ENCODE results near the gene ATE1.
"Not testable (repeated sequence)": the region's sequence is repeated elsewhere in the genome, so short reads cannot be mapped to it uniquely, and the experiment has no call there.

ATE1 gene

DNA sequence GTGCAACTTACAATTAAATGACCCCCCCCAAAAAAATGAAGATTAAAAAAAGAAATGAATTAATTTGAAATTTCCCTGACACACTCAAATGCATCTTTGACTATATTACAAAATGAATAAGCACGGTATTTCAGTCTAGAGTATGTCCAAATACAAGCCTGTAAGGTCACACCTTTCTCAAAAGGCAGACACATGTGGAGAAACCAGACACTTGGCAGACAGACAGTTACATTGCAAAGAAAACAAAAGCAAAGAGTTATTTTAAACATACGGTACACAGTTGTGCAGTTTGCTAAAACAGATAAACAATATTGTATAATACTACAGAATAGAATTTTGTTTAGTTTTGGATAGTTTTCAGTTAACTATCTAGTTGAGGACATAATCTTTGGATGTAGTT lies 153.0 kb downstream of the ATE1 start:
- FAIRE-seq: no peak

DNA sequence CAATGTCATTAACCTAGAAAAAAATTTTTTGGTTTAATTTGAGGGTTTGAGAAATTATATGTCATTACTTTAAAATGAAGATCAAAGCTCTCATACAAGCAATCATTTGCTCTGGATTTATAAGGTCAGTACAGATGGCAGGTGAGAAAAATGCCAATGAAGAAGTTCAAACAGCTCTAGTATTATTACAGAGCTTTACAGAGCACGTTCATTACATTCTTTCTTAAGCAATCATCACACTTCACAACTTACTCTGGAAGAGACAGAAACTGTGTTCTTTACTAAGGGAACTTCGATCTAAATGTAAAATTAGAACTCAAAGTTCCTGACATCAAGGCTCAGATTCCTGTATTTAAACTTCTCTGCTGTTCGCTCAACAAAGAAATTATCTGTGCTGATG lies 153.4 kb downstream of the ATE1 start:
- FAIRE-seq: no peak

DNA sequence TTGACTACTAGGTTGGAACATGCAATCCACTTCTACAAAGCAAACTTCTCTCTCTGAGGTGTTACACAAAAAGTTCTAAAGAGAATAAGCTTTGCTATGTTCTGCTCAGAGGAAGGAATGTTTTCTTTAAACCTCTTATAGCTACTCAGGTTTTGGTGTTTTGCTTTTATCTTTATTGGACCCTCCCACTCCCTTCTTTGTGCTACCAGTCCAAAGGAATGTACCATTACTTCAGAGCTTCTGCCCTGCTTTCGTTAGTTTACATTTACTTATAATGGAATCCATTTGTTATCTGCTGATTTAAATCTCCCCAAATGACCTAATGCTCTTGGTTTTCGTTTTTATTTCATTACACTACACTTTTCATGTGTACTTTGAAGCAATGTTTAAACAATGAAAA lies 154.9 kb downstream of the ATE1 start:
- FAIRE-seq: no peak

DNA sequence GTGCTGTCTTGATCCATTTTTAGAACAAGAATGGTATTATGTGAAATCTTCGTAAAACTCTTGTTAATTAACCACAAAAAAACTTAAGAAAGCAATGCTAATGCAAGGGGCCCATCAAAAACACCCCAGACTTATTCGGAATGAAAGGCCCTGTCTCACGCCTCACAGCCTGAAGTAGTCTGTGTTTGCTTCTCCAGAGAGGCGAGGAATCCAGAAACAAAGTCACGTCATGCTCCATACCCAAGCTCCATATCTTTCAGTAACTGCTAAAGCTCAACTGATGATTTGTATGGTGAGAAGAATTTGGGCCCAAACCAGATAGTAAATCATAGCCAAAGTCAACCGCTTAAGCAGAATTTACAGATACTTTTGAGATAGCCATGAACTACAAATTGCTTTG lies 155.4 kb downstream of the ATE1 start:
- FAIRE-seq: no peak

DNA sequence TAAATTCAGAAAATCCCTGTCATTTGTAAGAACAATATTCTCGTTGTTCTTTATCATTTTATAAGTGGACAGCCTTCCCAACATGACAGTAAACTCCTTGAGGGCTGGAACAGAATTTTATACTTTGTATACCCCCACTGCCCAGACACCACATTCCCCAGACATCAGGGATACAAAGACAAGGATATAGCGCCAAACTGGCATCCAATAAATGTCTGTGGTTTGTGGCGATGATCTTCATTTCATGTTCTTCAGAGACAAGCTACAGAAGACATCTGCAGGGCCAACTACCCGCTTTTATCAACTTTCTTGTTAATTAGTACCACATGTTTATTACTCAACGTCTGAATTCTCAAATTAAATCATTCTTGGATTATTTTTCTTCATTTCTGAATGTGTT lies 155.9 kb downstream of the ATE1 start:
- no peak for FAIRE-seq

DNA sequence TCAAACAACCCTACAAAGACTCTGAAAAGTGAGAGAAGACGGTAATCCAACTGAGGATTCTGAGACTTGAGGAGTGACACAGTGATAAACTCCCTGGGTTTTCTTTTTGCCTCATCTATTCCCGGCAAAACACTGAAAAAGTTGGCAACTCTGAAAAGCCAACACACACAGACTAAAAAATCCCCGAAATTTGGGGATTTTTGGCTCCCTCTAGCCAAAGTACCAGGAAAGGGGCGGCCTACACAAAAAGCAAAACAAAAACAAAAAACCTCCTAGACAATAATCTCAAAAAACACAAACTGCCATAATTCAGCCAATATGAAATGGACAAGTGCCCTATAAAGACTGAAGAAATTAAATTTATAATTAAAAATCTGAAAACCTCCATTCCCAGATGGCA lies 161.4 kb downstream of the ATE1 start:
- no peak for FAIRE-seq

DNA sequence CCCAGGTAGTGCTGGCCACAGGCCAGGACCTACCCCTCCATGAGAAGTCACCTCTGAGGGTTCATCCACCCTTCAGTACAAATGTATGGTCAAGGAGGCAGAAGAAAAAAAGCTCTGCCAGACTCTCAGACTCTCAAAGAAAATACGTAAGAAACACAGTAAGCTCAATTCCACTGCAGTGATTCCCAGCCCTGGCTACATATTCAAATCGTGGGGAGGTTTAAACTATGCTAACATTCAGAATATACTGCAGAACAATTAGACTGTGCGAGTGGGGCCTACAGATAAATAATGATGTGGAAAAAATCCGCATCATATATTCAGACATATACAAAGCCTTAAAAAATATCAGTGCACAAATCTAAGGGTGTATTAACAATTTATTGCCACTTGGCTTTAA lies 162.6 kb downstream of the ATE1 start:
- no peak for FAIRE-seq

DNA sequence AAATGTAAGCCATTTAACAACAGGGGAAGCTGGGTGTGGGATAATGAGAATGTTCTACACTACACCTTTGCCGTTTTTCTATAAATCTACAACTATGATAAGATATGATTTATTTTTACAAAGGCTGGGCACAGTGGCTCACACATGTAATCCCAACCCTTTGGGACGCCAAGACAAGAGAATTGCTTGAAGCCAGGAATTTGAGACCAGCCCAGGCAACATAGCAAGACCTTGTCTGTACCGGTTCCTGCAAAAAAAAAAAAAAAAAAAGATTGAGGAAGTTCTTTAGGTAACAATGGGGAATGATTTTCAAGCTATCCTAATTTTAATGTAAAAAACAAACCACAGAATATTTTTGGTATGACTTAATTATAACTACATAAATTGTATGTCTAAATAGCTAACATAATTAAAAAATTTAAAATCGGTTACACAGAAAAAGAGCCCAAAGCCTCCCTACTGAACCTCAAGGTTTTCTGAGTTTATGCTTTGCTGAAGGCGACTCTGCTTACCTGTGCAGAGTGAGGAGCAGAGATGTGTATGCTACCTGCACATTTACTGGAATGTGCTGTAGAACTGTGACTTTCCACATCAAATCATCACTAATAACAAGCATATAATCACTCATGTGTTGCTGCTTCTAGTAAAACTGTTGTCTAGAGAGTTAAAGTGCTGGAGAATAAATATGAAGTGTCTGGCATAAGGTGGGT lies 163.4 kb downstream of the ATE1 start:
- no peak for FAIRE-seq

DNA sequence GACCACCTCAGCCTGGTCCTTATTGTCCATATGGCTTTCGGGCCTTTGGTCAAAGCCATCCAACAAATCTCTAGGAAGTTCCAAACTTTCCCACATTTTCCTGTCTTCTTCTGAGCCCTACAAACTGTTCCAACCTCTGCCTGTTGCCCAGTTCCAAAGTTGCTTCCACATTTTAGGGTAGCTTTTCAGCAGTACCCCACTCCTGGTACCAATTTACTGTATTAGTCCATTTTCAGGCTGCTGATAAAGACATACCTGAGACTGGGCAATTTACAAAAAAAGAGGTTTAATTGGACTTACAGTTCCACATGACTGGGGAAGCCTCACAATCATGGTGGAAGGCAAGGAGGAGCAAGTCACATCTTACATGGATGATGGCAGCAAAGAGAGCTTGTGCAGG lies 170.6 kb downstream of the ATE1 start:
- FAIRE-seq: not testable (repeated sequence)

DNA sequence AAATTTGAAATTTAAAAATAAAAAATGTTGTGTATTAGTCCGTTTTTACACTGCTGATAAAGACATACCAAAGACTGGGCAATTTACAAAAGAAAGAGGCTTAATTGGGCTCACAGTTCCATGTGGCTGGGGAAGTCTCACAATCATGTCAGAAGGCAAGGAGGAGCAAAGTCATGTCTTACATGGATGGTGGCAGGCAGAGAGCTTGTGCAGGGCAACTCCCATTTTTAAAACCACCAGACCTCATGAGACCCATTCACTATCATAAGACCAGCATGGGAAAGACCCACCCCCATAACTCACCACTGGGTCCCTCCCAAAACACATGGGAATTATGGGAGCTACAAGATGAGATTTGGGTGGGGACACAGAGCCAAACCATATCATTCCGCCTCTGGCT lies 172.3 kb downstream of the ATE1 start:
- FAIRE-seq: not testable (repeated sequence)

DNA sequence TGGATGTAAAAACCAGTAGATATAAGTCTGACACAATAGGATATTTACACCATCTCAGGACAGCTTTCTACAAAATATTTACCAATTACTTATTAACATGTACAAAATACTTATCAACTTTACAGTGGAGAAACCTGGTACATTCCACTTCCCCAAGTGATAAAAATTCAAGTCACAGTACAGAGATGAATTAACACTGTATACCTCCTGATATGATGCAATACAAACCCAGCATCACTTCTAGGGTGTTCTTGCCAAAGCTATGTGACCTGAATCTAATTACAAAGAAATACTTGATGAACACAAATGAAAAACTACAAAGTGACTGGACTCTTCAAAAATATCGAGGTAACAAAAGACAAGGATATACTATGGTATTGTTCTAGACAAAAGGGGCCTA lies 173.2 kb downstream of the ATE1 start:
- FAIRE-seq: no peak

DNA sequence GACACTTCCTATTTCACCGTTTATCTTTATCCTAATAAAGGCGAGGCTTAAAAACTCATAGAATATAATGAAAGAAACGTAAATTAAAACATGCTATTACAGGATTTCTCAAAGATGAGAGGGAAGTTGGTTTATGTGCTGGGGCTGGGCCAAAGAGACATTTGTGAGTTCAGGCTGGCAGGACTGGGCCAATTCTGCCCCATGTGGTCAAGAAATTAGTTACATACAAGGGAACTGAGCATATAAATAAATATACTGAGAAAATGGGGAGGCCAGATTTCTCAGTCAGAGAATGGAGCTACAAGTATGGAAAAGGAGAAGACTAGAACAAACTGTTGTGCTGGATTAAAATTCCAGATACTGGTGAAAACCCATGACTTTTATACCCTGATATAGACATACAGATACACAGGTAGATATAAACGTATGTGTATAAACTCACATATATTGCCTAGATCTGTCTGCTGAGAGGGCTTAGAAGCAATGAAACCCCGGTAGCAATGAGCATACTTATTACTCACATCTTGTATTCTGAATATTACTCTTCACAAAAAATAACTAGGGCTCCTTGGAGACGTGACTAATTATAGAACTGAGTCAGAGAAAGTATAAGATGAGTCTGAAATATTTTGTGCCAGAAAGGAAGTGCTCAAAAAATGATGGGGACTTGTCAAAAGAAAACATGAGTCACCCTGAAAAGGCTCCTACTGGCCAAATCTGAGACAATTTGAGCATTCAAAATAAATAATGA lies 173.9 kb downstream of the ATE1 start:
- no peak for FAIRE-seq

DNA sequence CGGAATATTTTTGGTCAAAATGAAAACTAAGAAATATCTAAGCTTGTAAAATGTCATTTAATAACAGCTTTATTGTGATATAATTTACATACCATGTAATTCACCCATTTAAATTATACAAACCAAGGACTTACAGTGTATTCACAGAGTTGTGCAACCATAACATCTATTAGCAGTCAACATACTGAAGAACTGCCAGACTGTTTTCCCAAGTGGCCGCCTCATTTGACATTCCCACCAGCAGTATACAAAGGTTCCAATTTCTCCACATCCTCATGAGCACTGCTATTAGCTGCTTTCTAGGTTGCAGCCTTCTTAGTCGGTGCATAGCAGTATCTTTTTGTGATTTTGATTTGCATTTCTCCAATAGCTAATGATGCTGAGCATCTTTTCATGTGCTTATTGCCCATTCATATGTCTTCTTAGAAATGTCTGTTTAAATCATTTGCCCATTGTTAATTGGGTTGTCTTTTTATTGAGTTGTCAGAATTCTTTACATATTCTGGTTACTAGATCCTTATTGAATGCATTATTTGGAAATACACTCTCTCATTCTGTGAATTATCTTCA lies 176.6 kb downstream of the ATE1 start:
- no peak for FAIRE-seq

DNA sequence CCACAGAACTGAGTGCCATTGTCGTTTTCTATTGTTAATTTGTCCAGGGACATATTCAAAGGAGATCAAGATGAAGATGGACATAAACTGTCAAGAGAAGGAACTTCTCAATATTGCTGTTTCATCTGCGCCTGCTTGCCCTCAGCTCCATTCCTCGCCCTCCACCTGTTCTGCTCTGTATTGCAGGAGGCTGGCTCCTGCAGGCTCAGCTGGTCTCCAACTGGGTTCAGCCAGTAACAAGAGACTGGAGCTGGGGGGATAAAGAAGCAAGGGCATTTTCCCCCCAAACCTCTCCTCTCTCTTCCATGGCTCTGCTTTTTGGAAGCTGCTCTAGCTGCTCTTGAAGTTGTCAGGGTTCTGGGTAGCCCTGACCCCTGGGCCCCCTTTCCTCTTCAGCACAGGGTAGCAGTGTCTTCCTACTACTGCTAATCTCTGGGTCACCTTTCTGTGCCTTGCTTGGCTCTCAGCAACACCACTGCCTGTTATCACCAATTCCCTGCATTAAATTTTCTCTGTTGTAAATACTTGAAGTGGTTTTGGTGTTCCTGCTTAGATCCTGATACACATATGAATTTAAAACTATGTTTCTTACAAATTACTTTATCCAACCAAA lies 180.6 kb downstream of the ATE1 start:
- FAIRE-seq: no peak

DNA sequence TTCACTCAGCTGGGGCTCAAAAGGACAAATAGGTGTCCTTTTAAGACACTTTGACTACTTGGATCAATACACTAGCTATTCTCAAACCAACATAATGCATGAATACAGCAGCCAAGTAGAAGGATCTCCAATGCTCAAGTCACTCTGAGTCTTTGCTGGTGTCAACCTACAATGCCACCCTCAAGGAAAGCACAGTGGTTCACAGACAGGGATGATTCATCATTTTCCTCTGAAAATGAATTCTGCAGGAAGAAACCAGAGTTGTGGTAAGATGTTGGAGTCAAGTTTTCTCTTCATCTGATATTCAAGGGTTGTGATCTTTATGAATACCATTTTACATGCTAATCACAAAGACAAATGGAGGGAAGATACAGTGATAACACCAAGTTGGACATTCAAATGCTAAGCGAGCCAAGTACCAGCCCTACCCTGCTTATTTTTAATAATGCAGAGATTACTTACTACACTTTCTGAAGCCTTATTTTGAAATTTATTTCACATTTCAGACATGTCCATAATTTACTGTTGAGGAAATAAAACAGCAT lies 186.5 kb downstream of the ATE1 start:
- FAIRE-seq: no peak

DNA sequence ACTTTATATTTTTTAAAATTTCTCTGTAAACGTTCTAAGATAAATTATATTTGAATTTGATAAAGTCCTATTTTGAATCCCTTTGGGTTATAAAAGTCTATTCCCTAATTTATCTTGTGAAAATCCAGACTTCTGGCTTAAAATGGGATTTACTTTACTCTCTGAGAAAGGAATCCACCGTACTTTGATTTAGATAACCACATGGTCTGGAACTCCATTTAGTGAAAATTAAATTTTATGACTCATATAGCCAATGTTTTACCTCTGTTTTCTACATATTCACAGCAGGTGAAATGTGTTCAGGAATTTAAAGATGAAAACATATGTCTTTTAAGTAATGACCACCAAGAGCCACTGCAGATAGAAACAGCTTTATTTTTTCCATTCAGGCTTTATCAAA lies 187.8 kb downstream of the ATE1 start:
- FAIRE-seq: no peak

DNA sequence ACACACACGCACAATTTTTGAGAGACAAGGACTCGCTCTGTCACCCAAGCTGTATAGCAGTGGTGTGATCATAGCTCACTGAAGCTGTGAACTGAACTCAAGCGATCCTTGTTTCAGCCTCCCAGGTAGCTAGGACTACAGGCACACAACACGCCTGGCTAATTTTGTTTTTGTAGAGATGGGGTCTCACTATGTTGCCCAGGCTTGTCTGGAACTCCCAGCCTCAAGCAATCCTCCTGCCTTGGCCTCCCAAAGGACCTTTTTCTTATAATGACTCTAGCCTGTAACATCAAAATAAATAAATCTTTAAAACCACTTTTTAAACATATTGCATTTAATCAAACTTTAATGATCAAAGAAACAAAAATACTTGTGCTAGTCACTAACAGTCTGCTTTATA lies 188.7 kb downstream of the ATE1 start:
- FAIRE-seq: no peak

DNA sequence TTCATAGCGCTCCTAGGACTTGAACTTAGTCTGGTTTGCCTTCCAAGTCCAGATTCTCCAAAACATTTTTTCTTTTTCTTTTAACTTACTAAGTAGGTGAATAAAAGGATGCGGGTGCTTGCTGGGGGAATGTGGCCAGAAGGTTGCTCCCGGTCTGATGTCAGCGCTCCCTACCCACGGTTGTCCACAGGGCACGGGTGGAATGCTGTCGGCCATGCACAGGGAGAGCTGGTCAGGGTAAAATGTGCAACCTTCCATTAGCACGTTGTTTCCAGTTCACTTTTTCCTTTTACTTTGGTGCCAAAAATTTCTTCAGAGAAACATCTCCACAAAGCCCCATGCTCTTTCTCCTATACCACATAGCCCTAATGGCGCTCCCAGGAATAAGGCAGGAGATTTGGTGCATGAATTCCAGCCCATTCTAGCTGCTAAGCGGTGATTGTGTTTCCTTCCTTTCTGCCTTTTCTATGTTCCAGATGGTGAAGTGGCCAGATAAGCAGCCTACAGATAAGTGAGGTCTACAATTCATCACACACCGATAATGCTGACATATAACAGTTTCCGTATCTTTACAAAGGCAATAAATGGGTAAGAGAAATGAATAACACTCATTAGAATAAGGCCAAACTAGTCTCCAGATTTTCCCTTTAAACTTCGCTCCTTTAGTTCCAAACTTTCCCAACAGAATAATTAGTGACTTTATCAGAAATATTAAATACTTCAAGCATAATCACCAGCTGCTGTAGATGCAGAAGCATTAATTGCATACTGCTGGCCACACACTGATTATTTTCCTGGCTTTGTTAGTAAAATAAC lies 191.3 kb downstream of the ATE1 start:
- no peak for FAIRE-seq

DNA sequence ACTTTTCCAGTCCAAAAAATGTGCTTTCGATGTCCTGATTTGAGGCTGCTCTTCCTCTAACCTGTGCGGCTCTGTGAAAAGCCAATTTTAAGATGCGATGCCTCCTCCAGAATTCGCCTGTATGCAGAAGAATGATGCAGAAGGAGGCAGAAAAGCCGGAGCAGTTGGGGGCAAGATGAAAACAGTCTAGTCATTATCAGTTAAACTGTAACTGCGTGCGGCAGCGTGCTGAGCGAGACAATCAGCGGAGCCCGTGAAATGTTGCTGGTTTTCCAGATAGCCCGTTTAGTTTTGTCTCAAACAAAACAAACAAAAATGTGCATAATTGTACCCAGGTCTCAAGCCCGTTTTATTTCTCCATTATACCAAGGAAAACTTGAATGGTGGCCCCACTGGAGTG lies 192.6 kb downstream of the ATE1 start:
- FAIRE-seq: no peak

DNA sequence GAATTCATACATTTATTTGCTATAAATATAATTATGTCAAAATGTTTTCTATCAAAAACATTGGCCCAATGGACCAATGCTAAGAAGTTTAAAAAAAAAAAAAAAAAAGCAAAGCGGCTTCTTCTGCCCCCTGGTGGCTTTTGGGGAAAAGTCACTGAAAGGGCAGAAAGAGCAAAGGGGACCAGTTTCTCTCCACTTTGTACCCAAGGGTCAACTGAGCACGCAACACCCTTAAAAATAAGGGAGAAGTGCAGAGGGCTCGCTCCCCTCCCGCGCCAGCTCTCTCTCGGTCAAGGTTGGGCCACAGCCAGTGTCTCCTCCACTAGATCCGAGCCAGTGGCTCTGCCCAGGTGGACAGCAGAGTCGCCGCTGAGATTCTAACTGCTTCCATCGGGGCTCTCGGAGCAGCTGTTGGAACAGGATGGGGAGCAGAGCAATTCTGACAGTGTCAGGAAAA lies 193.2 kb downstream of the ATE1 start:
- no peak for FAIRE-seq

DNA sequence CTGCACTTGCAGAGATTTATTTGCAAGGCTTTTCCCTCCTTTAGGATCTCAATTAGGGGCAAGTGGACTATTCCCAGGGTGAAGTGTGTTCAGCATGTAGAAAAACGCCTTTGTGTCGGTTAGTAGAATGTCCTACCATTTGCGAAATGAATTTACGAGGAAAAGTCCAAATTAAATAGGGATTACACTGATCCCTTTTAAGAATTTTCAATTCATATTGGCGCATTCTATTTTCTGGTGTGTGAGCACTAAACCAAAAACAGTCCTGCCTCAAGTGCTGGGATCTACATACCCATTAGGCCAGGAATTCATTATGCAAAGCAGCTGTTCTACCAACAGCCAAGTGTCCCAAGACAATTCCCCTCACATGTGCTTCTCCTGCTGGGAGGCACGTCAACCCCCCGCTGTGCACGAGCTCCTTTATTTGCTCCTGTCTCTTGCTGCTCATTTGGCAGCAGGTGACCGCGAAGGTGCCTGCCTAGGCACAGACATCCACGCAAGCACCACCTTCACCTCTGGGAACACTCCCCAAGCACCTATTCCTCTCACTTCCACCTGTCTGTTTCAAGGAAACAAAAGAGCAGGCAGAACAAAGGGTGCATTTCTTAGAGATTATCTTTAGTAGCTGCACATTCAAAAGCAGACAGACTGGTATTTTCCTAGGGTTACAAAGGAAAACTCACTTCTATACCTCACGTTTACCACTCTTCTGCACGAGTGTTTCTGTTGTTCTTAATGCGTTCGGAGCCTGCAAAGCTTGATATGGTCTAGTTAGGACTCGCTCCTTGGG lies 195.0 kb downstream of the ATE1 start:
- no peak for FAIRE-seq

DNA sequence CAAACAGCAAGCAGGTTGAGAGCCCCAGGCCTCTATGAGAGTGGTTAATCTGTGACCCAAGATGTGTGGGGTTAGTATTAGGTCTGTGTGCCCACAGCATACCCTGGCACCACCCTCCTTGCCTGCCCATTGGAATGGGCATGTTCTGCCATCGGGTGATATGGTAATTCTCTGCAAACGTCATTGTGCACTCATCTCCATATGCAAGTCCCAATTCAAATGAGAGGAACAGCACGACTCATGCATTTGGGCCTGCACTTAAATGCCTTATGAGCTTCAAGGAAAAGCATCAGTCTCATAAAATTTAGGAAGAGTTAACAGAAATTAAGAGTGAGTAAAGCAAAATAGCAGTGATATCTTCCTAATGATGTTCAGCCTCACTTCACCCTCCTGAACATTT lies 195.7 kb downstream of the ATE1 start:
- no peak for FAIRE-seq

Measured in colon (tissue), 2 donors.